Measurements from ENCODE around the gene USP9X.

GRCh38 chrX:41258226-41258625 lies 173.0 kb downstream of the USP9X start:
- TF ChIP-seq POLR2A (IDR thresholded peaks at IDR 0.05; ENCODE audit: low read depth, low read length) = no peak
- no peak for TF ChIP-seq JUN (IDR thresholded peaks at IDR 0.05; ENCODE audit: borderline replicate concordance, insufficient read depth, insufficient read length, low read depth)
- no peak for TF ChIP-seq CTCF (IDR thresholded peaks at IDR 0.05; ENCODE audit: extremely low read depth in 1 of 2, insufficient read depth in 1 of 2, low read depth in 1 of 2, low read length in 2 of 2)
- no peak for TF ChIP-seq FOS (IDR thresholded peaks at IDR 0.05; ENCODE audit: borderline replicate concordance, insufficient read depth, low read length)
- no peak for TF ChIP-seq POLR2AphosphoS5 (IDR thresholded peaks at IDR 0.05; ENCODE audit: insufficient read depth, low read depth, low read length)
- no peak for TF ChIP-seq MAX (IDR thresholded peaks at IDR 0.05; ENCODE audit: insufficient read depth, insufficient read length)
- TF ChIP-seq MYC (IDR thresholded peaks at IDR 0.05; ENCODE audit: low read depth, low read length) = no peak
- TF ChIP-seq EZH2 (IDR thresholded peaks at IDR 0.05; ENCODE audit: borderline replicate concordance, low read depth, low read length, severe bottlenecking) = no peak
- no peak for TF ChIP-seq GATA2 (IDR thresholded peaks at IDR 0.05; ENCODE audit: insufficient read depth, insufficient read length, low read depth, low read length)
